ENCODE measurements around the gene LTBP1.

GRCh38 chr2:33369191-33369590, 422.4 kb downstream of the LTBP1 start:
- no peak for TF ChIP-seq CTCF (IDR thresholded peaks at IDR 0.05)
- no peak for TF ChIP-seq EZH2 (IDR thresholded peaks at IDR 0.05; ENCODE audit: borderline replicate concordance, insufficient read depth, low read depth, low read length, poor library complexity, severe bottlenecking)
